ENCODE results near the gene BANF1. TPM values are rescaled to one million over a fixed set of nuclear protein-coding genes. Genes with fewer than 3 reads are reported as not detected.

The BANF1 gene
- total and polyA plus RNA-seq, 2 of the 13 experiments (the other 11 are each of a cell fraction or from before 2014, with no cell fraction given), result 40.5 to 86.5 TPM

- TF ChIP-seq SIN3A (IDR thresholded peaks at IDR 0.05; ENCODE audit: borderline replicate concordance, low read depth, low read length) (no peak), DPF2 (CRISPR knock-in tag; IDR thresholded peaks at IDR 0.05; ENCODE audit: borderline replicate concordance, low read depth) (no peak), SNAPC5 (CRISPR knock-in tag; IDR thresholded peaks at IDR 0.05; ENCODE audit: borderline replicate concordance) (no peak), MLXIP (CRISPR knock-in tag; IDR thresholded peaks at IDR 0.05; ENCODE audit: borderline replicate concordance) (no peak), ZNF746 (CRISPR knock-in tag; IDR thresholded peaks at IDR 0.05) (no peak), FLYWCH1 (CRISPR knock-in tag; IDR thresholded peaks at IDR 0.05) (no peak)
Measured at GRCh38 chr11:65979261-65979759, 23.0 kb upstream of the BANF1 start (continued).

- H3K9me3 ChIP-seq (ENCODE audit: low read length), result no peaks in the 10 kb centered on the region
- peaks cover 15% of the 10 kb centered on the region for H3K4me1 ChIP-seq (ENCODE audit: insufficient read depth, low read length)
- in situ Hi-C loops (cut with HindIII; ENCODE audit: extremely low pct_ligation_motif_present, low pct_unique_long_range_greater_than_20kb) (loop anchor here (10.0 kb wide), 1 partner anchor 266 kb away; the partner anchor contains the start of gene KAT5), intact Hi-C loops (cut with micrococcal nuclease; ENCODE audit: unreplicated experiment) (no loop called here)
- BruUV-seq (replicated peaks), result no TSS peak
- POLR2A ChIA-PET, result no interaction called here
- WGBS (ENCODE audit: low lambda C conversion rate), result 85% methylated on average over 11 of the region's 12 CpGs
- H4K20me1 ChIP-seq (ENCODE audit: insufficient read depth, low read length), result no peaks in the 10 kb centered on the region
- TF ChIP-seq ZNF777 (CRISPR knock-in tag; IDR thresholded peaks at IDR 0.05) (no peak), SMYD3 (CRISPR knock-in tag; IDR thresholded peaks at IDR 0.05) (no peak), KDM2A (CRISPR knock-in tag; IDR thresholded peaks at IDR 0.05; ENCODE audit: borderline replicate concordance, low read depth) (peak; percentile 10; the same call in 1 of the 2 replicates), AGO2 (optimal IDR thresholded peaks at IDR 0.05; ENCODE audit: low read depth, low read length) (peak; percentile 47), ZNF543 (CRISPR knock-in tag; IDR thresholded peaks at IDR 0.05) (no peak)
- ATAC-seq (no peak), DNase-seq (ENCODE audit: low spot score) (no peak), FAIRE-seq (no peak)
- no peak overlapping the region for H3K4me3 ChIP-seq (replicated peaks in 1 of 3; ENCODE audit: insufficient read depth in 1 of 3, low read depth in 2 of 3, low read length in 3 of 3)
- no peak overlapping the region for H2AFZ ChIP-seq (ENCODE audit: low read length)
- no peak overlapping the region for H3K27ac ChIP-seq (ENCODE audit: extremely low read length, insufficient read depth, low read length)
- peaks cover 5 to 18% of the 10 kb centered on the region in 2 experiments; a peak in 3 of 5 replicates for H3K36me3 ChIP-seq (replicated peaks in 1 of 2; ENCODE audit: control insufficient read depth in 1 of 2, insufficient read depth in 2 of 2, low read length in 2 of 2)
- no peak overlapping the region for H3K4me2 ChIP-seq (ENCODE audit: low read depth, low read length)
- H3K9ac ChIP-seq (ENCODE audit: insufficient read depth, low read depth, low read length), result no peak overlapping the region
- no peaks in the 10 kb centered on the region; a peak in 1 of 5 replicates for H3K27me3 ChIP-seq (ENCODE audit: control insufficient read depth in 1 of 2, insufficient read depth in 2 of 2, low read length in 2 of 2)
- CTCF ChIA-PET (ENCODE audit: low intra/inter-chr PET ratio, low total read pairs), result interaction anchor here (0.8 kb wide), 1 partner anchor 8 kb away, joined by 7 read pairs; no protein-coding TSS in a partner anchor
- H3K79me2 ChIP-seq (ENCODE audit: insufficient read depth, low read length), result no peaks in the 10 kb centered on the region
Measured at GRCh38 chr11:65981101-65981740, 21.1 kb upstream of the BANF1 start.

Data from HepG2 (cell line).